Measurements from ENCODE around the gene EFR3B. TPM values are rescaled to one million over a fixed set of nuclear protein-coding genes. Genes with fewer than 3 reads are reported as not detected.

Gene EFR3B
- total RNA-seq, 2 donors from 2014 or later = 11.0 to 11.8 TPM

DNA sequence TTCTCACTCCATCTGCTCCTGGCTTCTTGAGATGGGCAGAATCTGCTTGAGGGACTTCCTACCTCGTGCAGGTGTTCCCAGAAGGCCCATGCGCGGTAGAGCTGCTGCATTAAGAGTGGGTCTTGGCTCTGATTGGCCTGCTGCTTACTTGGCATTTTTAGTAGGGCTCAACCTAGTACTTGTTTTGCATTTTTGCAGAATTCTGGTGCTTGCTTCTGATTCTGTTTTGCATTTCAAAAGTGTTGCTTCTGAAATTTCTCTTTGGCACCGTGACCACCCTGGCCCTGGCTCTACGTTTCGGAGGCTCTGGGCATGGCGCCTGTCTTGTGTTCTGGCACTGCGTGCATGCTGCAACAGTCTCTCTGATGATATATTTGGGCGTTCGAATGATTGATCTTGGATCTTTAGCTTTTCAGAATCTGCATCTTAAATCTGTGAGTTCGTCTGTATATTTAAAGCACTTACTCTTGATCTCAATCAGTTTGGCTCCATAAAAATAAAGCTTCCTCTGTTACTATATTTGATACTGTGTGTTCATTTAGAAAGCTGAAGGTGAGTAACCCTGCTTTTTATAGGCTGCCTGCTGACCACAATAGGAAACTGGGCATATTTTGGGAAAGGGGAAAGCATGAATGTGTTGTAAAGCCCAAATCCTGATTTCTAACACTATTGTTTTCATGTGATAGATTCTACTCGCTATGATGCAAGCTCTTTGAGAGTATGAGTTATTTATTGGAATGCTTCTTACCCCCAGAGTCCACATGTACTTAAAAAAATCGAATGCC is 22.2 kb downstream of the EFR3B start:
- no peaks in the 10 kb centered on the region for H3K4me1 ChIP-seq (ENCODE audit: control insufficient read depth, insufficient read depth, low read length)
- H3K36me3 Mint-ChIP-seq (ENCODE audit: low read depth) = no peaks in the 10 kb centered on the region
- no peak for DNase-seq
- no peaks in the 10 kb centered on the region for H3K9me3 ChIP-seq (ENCODE audit: control insufficient read depth, low read length)
- H3K4me3 Mint-ChIP-seq = no peak overlapping the region
- no peak overlapping the region for H3K9ac ChIP-seq (ENCODE audit: extremely low read depth, low read length, poor library complexity, severe bottlenecking)
- TF ChIP-seq, protein P1, sequence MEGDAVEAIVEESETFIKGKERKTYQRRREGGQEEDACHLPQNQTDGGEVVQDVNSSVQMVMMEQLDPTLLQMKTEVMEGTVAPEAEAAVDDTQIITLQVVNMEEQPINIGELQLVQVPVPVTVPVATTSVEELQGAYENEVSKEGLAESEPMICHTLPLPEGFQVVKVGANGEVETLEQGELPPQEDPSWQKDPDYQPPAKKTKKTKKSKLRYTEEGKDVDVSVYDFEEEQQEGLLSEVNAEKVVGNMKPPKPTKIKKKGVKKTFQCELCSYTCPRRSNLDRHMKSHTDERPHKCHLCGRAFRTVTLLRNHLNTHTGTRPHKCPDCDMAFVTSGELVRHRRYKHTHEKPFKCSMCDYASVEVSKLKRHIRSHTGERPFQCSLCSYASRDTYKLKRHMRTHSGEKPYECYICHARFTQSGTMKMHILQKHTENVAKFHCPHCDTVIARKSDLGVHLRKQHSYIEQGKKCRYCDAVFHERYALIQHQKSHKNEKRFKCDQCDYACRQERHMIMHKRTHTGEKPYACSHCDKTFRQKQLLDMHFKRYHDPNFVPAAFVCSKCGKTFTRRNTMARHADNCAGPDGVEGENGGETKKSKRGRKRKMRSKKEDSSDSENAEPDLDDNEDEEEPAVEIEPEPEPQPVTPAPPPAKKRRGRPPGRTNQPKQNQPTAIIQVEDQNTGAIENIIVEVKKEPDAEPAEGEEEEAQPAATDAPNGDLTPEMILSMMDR (conservative IDR thresholded peaks at IDR 0.05) = no peak
- H3K27me3 Mint-ChIP-seq (ENCODE audit: insufficient read depth) = no peaks in the 10 kb centered on the region
- no peak overlapping the region for H3K4me3 ChIP-seq (ENCODE audit: low read length)
- peaks cover 4% of the 10 kb centered on the region for H3K9me3 Mint-ChIP-seq
- no peak overlapping the region for H3K27ac ChIP-seq (ENCODE audit: low read depth, low read length)
- H3K27me3 ChIP-seq (ENCODE audit: control insufficient read depth, insufficient read depth, low read length, poor library complexity, severe bottlenecking) = no peaks in the 10 kb centered on the region
- 94 to 95% methylated on average over 11 to 13 of the region's 13 CpGs for WGBS, 2 experiments (ENCODE audit: insufficient coverage in 1 of 2, insufficient read length in 1 of 2)
- H3K27ac Mint-ChIP-seq = no peak overlapping the region
- H3K4me1 Mint-ChIP-seq = no peaks in the 10 kb centered on the region
- H3K36me3 ChIP-seq (ENCODE audit: control insufficient read depth, insufficient read depth, low read length) = no peaks in the 10 kb centered on the region

DNA sequence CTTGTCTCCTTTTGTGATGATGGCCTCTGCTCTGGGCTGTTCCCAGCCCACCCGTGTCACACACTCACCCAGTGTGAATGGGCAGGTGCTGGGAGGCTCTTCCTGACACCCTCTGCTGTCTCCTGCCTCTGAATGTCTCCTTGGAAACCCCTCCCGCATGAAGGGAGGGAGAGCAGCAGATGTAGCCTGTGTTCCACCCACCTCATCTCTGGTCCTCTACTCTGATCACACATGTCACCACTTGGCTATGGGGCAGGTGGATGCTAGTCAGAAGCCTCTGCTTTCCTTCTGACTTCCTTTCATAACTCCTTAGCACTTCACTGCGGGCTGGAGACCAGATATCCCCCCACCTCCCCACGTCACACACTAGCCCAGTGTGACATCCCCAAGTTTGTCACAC is 23.9 kb downstream of the EFR3B start:
- no peak overlapping the region for H3K9ac ChIP-seq (ENCODE audit: extremely low read depth, low read length, poor library complexity, severe bottlenecking)

DNA sequence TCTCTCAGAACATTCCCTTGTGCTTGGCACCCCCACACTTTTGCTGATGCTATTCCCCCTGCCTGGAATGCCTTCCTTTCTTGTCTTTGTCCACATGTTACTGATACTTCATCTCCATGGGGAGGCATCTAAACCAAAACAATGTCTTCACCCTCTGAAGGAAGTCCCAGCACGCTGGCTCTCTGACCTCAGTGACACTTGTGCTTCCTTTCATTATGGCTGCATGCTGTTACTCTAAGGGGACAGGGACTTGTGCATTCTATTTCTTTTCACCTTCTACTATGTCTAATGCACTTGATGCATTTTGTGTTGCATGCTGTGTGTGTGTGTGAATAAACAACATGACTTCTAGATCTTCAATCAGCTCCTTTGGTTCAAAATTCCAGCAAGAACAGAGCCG is 24.6 kb downstream of the EFR3B start:
- no peak overlapping the region for H3K27ac ChIP-seq (ENCODE audit: low read depth, low read length)
- TF ChIP-seq, protein P1 (conservative IDR thresholded peaks at IDR 0.05) = no peak
- Mint-ChIP-seq H3K9me3 (peaks cover 4% of the 10 kb centered on the region), H3K36me3 (ENCODE audit: low read depth) (no peaks in the 10 kb centered on the region), H3K27ac (no peak overlapping the region), H3K27me3 (ENCODE audit: insufficient read depth) (no peaks in the 10 kb centered on the region), H3K4me1 (peaks cover under 1% of the 10 kb centered on the region), H3K4me3 (no peak overlapping the region)
- WGBS, 2 experiments (ENCODE audit: insufficient coverage in 1 of 2, insufficient read length in 1 of 2) = 91 to 92% methylated on average over 2 of the region's 2 CpGs
- no peak overlapping the region for H3K4me3 ChIP-seq (ENCODE audit: low read length)
- no peaks in the 10 kb centered on the region for H3K36me3 ChIP-seq (ENCODE audit: control insufficient read depth, insufficient read depth, low read length)
- DNase-seq = no peak
- no peaks in the 10 kb centered on the region for H3K4me1 ChIP-seq (ENCODE audit: control insufficient read depth, insufficient read depth, low read length)
- H3K9ac ChIP-seq (ENCODE audit: extremely low read depth, low read length, poor library complexity, severe bottlenecking) = no peak overlapping the region
- H3K27me3 ChIP-seq (ENCODE audit: control insufficient read depth, insufficient read depth, low read length, poor library complexity, severe bottlenecking) = no peaks in the 10 kb centered on the region
- no peaks in the 10 kb centered on the region for H3K9me3 ChIP-seq (ENCODE audit: control insufficient read depth, low read length)

More for the DNA sequence above, 23.9 kb downstream of the EFR3B start:
- no peaks in the 10 kb centered on the region for H3K9me3 ChIP-seq (ENCODE audit: control insufficient read depth, low read length)
- DNase-seq = no peak
- TF ChIP-seq, protein P1 (conservative IDR thresholded peaks at IDR 0.05) = no peak
- H3K9me3 Mint-ChIP-seq = peaks cover 4% of the 10 kb centered on the region
- H3K4me1 Mint-ChIP-seq = no peaks in the 10 kb centered on the region
- H3K27me3 ChIP-seq (ENCODE audit: control insufficient read depth, insufficient read depth, low read length, poor library complexity, severe bottlenecking) = no peaks in the 10 kb centered on the region
- no peaks in the 10 kb centered on the region for H3K36me3 Mint-ChIP-seq (ENCODE audit: low read depth)
- no peaks in the 10 kb centered on the region for H3K27me3 Mint-ChIP-seq (ENCODE audit: insufficient read depth)
- H3K27ac ChIP-seq (ENCODE audit: low read depth, low read length) = no peak overlapping the region
- WGBS, 2 experiments (ENCODE audit: insufficient coverage in 1 of 2, insufficient read length in 1 of 2) = 97 to 100% methylated on average over 1 to 4 of the region's 4 CpGs
- H3K4me3 Mint-ChIP-seq = no peak overlapping the region
- H3K27ac Mint-ChIP-seq = no peak overlapping the region
- no peaks in the 10 kb centered on the region for H3K36me3 ChIP-seq (ENCODE audit: control insufficient read depth, insufficient read depth, low read length)
- H3K4me3 ChIP-seq (ENCODE audit: low read length) = no peak overlapping the region
- H3K4me1 ChIP-seq (ENCODE audit: control insufficient read depth, insufficient read depth, low read length) = no peaks in the 10 kb centered on the region

Measured in endodermal cell (in vitro differentiated cells).